Stromal cell of bone marrow (primary cell): ENCODE measurements around the gene TPST2.

ENCODE experiments used
- DNase-seq: peaks from one replicate; pipeline ENCODE4 v3.0.0-alpha.2; 2012; ENCODE audit warnings: low read depth

The TPST2 gene

DNA sequence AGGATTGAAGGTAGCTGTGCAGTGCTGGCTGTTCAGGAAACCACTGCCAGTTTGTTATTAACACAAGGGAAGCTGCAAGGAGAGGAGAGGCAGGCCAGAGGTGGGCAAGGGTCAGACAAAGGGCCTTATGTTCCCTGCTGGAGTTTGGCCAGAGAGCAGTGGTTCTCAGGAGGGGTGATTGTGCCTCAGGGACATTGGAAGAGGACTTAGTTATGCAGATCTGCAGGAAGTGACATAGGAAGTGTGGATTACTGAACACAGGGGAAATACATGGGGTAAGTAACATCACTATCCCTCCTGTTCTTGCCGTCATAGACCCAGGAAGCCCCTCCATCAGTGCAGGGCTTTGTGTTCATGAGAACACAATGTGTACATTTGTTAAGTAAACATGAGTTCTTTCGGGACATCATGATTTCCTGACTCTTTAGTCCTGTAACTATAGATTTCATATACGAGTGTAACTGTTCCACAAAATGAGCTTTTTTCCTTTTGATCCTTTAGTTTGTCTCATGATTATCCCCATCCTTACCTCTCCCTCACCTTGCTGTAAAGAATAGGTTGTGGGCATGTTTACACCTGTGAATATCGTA lies 100.4 kb downstream of the TPST2 start:
- DNase-seq: no peak

DNA sequence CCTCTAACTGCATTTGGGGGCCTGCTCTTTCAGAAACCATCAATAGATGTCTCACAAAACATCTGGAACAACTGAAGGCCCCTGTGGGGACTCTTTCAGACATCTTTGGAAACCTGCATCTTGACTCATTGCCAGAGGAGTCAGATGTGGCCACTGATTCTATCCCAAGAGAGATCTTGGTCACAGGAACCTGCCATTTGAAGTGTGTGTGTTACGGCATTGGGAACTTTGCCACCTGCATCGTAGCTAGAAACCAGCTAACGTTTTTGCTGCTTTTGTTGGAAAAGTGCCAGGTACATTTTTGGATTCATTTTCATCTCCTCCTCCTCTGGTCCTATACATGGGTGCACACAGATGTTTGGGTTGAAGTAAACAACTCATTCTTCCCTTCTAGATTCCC lies 101.9 kb downstream of the TPST2 start:
- DNase-seq: no peak

DNA sequence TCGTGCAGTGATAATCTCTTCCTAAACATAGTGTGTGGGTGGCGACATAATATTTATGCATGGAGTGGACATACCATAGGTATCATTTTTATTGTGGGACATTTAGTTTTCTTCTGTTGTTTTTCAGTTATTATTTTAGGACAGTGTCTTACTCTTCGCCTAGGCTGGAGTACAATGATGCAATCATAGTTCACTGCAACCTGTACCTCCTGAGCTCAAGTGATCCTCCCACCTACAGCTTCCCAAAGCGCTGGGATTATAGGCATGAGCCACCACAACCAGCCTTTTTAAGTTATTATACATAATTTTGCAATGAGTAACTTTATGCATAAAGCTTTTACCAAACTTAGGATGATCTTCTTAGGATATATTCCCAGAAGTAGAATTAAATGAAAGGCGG lies 103.5 kb downstream of the TPST2 start:
- DNase-seq: no peak

DNA sequence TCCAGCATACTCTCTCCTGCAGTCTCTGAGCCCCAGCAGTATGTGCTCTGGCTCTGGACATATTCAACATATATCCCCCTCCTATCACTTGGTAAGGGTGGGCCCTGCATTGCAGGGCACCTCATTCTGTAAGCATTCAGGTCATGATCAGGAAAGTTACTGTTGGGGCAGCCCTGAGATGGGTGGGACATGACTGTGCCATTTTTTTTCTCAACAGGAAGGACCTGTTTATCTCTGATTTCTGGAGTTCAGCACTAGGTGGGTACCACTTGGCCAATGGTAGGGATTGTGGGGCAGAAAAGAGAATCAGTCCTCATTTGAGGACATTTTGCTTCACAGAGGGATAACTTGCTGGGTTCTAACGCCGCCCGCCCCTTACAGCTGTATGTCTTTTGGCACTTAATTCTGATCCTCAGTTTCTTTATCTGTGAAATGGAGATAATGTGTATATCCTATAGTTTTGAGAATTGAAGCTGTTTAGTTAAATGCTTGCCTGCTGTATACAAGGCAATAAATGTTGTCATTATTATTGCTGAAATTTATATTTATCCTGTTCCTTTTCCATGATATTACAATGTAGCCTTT lies 104.0 kb downstream of the TPST2 start:
- no peak for DNase-seq

DNA sequence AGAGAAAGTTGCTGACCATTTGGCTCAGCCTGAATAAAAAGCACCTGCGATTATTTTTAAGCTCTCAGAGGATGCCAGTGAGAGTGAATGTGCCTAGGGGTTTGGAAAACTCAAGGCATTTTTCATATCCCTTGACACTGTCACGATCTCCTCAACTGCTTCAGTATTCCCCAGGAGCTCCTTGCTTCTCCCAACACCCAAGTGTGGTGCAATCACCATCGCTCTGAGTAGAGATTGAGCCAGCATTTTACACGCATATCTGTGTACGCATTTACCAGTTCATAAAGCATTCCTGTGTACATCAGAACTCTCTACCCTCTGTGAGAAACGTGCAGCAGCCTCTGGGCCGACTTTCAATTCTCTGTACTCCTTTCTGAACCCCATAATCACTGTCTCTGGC lies 104.9 kb downstream of the TPST2 start:
- no peak for DNase-seq

DNA sequence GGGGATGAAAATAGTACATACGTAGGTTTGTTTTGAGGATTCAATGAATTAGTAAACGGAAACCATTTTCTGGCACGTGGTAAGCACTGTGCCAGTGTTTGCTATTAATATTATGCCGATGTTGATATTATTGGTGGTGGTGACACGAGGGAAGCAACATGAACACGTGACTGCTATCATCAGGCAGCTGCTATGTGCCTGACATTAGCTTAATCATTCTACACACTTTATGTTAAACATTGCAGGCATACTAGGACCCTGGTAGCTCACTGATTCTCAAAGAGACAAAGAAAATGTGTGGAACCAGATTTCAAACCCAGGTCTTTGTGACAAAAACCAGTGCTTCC lies 105.6 kb downstream of the TPST2 start:
- DNase-seq: no peak

DNA sequence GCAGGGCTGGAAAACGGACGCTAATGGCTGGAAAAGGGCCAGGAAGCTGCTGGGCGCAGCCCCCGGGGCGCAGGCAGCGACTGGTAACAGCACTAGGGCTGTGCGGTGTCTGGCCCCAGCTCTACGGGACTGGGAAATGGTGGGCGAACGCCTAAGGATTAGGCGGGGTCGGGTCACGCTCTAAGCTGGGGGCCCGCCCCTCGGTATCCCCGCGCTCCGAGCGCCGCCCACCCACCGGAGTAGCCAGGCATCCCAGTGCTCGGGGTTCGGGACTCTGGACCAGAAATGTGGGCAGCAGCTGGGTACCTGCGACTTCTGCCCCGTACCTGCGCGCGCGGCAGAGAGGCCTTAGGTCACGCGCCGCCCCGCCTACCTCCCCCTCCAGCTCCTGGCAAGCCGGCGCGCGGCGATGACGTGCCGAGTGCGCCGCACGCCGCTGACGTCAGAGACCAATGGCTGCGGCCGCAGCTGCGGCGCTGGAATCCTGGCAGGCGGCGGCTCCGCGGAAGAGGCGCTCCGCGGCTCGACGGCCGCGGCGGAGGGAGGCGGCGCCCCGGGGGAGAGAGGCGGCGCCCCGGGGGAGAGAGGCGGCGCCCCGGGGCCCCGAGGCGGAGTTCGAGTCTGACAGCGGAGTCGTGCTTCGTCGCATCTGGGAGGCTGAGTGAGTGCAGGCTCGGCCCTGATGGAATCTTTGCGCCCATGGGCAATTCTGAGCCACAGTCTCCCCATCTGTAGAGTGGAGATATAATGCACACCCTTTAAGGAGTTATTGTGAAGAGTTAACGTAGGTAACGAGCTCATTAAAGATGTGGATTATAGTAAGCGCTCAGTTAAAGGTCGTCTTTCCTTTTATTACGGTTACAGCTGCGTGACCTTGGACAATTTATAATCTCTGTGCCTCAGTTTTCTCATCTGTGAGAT lies 106.2 kb downstream of the TPST2 start, which contains the start of the genes HPS4 and SRRD:
HPS4 (minus strand) TSS at position 345 of the 921 bp plus-strand sequence. CDS start 2,021 bp downstream, outside the sequence.
SRRD (plus strand) TSS at position 439 of the 921 bp plus-strand sequence; CDS start at position 453, 14 bp downstream.
- peak; percentile 79 for DNase-seq

DNA sequence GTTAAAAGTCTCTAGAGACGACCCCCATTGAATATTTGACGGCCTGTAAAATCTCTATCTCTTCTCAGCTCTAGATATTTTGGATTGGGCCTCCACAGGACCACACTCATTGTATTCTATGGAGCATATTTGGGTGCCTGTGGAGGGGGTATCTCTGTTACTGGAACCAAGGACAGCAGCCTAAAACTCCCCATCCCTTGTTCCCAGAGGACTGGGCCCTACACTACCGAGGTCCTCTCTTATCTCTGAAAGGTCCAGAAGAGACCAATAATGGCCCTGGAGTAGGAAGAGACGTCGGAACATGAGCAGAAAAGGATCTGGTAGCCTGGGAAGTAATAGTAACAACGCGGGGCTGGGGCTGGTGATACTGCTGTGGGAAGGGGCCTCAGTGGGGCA lies 106.9 kb downstream of the TPST2 start:
- DNase-seq: no peak

DNA sequence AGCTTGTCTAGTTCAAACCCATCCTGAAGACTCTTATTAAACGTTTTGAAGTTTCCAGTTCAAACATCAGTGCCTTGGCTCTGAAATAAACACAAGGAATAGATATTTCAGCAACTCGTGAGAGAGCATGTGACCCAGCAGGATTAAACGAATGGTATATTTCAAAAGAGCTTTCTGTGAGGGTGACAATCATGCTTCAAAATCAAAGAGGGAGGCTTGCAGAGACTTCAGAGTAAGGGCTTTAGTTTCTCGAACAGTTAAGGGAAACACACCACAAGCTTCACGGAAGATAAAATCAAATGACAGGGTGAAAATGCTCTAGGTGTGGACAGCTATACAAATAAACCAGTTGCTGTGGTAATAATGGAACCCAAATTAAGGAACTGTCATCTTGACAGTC lies 107.8 kb downstream of the TPST2 start:
- DNase-seq: no peak

DNA sequence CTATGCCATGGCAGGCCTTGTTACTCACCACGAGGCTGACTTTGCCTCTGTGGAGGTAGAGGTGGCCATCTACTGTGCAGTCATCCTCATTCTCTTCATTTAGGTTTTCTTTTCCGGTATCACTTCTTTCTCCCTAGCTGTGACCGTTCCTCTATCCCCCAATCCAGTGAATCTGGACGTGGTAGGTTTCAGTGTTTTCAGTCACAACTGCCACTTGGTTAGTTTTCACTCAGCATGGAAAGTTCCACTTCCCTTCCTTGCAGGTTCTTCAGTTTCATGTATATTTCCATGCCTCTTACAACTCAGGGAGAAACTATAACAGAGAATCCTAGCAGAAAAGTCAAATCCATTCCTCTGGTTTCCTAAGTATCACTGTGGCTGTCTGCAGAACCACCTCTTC lies 108.2 kb downstream of the TPST2 start:
- no peak for DNase-seq

DNA sequence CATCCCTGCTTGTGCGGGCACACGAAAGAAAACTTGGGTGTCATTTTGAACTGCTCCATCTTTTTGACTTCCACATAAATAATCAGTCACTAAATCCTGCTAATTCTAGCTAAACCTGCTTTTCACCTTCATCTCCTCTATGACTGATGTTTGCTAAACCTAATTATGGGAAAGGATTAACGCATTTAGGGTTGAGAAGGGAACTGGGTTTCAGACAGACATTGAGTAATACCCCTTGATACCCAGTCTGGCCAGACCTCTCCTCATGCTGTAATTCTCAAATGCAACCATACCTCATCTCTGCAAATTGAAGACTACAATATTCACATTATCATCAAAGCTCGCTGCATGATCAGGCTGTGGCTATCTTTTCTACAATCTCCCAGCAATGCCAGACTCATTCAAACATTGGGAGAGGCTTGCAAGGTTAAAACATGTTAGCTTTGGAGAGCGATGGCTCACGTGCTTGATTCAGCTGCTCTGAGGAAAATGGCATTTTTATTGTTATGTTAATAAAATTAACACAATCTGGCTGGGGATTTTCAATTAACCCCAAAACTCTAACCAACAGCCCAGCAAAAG lies 108.7 kb downstream of the TPST2 start:
- DNase-seq: no peak

DNA sequence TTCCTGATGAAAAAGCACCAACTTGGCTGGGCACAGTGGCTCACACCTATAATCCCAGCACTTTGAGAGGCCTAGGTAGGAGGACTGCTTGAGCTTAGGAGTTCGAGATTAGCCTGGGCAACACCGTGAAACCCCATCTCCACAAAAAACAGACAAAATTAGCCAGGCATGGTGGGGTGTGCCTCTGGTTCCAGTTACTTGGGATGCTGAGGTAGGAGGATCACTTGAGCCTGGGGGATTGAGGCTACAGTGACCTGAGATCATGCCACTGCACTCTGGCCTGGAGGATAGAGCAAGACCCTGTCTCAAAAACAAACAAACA lies 109.4 kb downstream of the TPST2 start:
- DNase-seq: no peak

DNA sequence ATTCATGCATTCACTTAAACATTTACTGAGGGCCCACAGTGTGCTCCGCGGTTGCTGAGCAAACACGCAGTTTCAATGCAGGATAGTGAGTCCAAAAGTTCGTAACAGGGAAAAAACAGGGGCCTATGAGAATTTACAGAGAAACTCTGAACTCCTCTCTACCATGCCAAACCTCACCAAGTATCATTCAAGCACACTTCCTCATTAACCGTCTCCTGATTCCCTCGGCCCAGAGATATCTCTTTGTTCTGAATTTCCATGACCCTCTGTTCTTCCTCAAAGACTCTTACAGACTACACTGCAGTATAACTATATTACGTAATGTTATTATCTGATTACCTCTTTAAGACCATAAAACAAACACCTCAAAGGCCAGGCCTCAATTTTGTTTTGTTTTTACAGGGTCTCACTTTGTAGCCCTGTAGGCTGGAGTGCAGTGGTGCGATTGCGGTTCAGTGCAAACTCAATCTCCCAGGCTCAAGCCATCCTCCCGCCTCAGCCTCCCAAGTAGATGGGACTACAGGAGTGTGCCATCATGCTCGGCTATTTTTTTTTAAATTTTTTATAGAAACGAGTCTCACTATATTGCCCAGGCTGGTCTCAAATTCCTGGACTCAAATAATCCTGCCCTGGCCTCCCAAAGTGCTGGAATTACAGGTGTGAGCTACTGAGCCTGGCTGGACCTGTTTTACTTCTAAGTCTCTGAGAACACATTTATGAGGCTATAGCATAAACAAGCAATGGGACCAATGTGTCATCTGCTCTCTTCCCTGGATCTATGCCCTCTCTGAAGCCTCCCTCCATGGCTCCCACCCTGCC lies 109.9 kb downstream of the TPST2 start:
- no peak for DNase-seq

DNA sequence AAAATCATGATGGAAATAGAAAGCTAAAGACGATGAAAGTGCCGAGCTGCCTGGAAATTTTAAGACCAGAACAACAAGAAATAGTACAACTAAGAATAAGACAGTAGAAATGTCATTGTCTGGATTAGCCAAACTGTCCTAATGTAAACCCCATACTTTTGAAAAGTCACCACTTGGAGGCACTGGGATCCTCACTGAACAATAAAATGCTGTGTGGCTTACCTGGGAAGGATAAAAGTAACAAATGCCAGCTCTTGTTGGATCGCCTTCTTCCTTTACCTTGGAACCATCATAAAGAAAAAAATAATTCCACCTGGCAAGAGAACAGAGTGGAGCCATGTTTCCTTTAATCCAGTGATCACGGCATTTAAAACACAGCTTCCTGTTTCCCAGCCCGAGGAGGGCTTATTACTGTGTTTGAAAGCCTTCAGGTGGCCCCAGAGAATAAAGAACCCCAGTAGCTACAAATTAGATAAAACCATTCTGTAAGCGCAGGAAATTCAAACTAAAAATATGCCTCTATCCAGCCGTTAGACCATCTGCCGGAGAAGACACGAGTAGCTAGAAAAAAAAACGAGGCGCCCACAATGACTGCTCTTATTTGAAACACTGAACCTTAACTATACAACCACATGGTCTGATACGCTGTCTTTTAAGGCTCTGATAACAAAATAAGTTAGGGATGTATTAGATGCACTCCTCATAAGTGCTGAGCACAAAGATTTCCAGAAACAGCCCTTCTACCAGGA lies 110.7 kb downstream of the TPST2 start:
- DNase-seq: no peak

DNA sequence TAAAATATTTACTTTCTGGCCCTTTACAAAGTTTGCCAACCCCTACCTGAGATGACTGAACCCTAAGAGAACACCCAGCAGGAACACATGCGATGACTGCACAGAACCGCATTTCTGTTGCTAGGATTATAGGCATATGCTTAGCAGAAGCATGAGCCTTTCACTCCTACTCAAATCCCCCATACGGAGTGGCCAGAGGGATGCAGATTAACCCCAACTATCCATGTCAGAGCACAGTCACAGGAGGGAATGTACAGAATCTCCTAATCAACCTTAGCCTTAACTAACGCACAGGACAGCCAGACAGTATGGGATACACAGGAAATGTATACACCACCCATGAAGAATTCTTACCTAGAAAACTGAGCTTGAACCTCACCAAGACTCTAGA lies 112.6 kb downstream of the TPST2 start:
- DNase-seq: no peak

DNA sequence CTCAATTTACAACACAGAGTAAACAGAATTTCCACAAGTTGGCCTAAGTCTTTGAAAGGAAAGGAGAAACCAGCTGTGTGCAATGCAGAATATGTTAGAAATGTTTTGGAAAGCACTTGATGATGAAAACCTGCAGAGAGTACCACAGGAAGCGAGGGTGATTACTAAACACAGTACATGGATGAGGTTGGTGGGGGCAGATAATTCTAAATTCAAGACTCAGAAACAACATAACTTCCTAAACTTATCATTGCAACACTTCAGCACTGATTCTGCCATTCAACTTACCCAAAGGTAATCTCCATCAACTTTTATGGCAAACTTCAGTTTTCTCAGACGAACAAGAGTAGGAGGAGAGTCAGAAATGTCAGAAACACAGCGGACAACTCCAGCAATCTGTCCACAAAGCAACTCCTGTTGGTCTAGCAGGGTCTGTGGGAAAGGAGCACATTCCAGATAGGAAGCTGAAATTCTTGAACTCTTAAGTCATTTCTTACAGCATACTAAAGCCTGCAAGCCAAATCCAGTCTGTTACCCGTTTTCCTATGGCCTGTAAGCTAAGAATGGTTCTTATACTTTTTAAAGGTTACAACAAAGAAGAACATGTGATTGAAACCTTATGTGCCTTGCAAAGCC lies 113.1 kb downstream of the TPST2 start:
- DNase-seq: no peak

DNA sequence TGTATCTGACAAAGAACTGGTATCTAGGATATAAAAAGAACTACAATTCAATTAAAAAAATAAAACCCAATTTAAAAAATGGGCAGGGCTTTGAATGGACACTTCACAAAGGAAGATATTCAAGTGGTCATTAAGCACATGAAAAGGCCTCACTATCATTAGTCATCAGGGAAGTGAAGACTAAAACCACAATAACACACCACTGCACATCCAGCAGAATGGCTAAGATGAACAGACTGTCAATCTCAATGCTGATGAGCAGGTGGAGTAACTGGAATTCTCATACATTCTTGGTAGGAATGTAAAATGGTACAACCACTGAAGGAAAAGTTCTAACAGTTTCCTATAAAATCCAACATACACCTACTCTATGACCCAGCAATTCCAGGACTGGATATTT lies 115.2 kb downstream of the TPST2 start:
- DNase-seq: no peak
